WTC11 (cell line): Measurements from ENCODE around the gene CAPN7. TPM values are rescaled to one million over a fixed set of nuclear protein-coding genes. Genes with fewer than 3 reads are reported as not detected.

Source experiments
- ATAC-seq: fragments of 200-7000 bp; cut with Tn5 transposase; 2 replicates; pipeline ENCODE4 v1.10.0; 2021; ENCODE audit warnings: mild to moderate bottlenecking, moderate library complexity
- CTCF ChIA-PET: fragments of 300-600 bp; sonication (Branson Sonifier 250); formaldehyde crosslinking; loops from one replicate; lab custom pipeline; 2021; ENCODE audit warnings: antibody characterized with exemption; lab: Charles Lee
- POLR2A ChIA-PET: fragments of 350-600 bp; sonication (Branson Sonifier 250); formaldehyde crosslinking; loops from one replicate; lab custom pipeline; 2021; ENCODE audit warnings: antibody characterized with exemption; lab: Charles Lee
- DNase-seq: peaks from one replicate; pipeline ENCODE4 v3.0.0; 2021; ENCODE audit warnings: low spot score
- H3K27ac Mint-ChIP-seq: 2 replicates; pipeline ENCODE4 v1.8.0; 2021; ENCODE audit warnings: mixed read lengths
- H3K27me3 Mint-ChIP-seq: 2 replicates; pipeline ENCODE4 v1.8.0; 2021; ENCODE audit warnings: low read depth, mild to moderate bottlenecking, moderate library complexity, mixed read lengths
- H3K36me3 Mint-ChIP-seq: 2 replicates; pipeline ENCODE4 v1.8.0; 2021; ENCODE audit warnings: mixed read lengths
- H3K4me1 Mint-ChIP-seq: 2 replicates; pipeline ENCODE4 v1.8.0; 2022; ENCODE audit warnings: mixed read lengths
- H3K4me3 Mint-ChIP-seq: 2 replicates; pipeline ENCODE4 v1.8.0; 2021; ENCODE audit warnings: mild to moderate bottlenecking, moderate library complexity, mixed read lengths
- H3K9me3 Mint-ChIP-seq: 2 replicates; pipeline ENCODE4 v1.8.0; 2021; ENCODE audit warnings: mixed read lengths
- ESRRA ChIP-seq: sonication (generic); formaldehyde crosslinking; IDR thresholded peaks from 2 replicates; pipeline ENCODE4 v1.8.1; 2022; ENCODE audit warnings: mild to moderate bottlenecking, missing genetic modification reagents, borderline replicate concordance
- FOXK1 ChIP-seq: sonication (generic); formaldehyde crosslinking; IDR thresholded peaks from 2 replicates; pipeline ENCODE4 v1.8.0; 2022; ENCODE audit warnings: mild to moderate bottlenecking, moderate library complexity, missing genetic modification reagents
- HMGA2 ChIP-seq: fragments of 250-450 bp; sonication (Bioruptor Pico); IDR thresholded peaks from 2 replicates; pipeline ENCODE4 v1.4.0; 2021; ENCODE audit warnings: mild to moderate bottlenecking, moderate library complexity
- NFATC4 ChIP-seq: fragments of 250-450 bp; sonication (Bioruptor Pico); IDR thresholded peaks from 2 replicates; pipeline ENCODE4 v1.9.0; 2021; ENCODE audit warnings: mild to moderate bottlenecking
- NR3C1 ChIP-seq: sonication (generic); formaldehyde crosslinking; conservative IDR thresholded peaks from 2 replicates; pipeline ENCODE4 v1.8.1; 2023; ENCODE audit warnings: low read depth, mild to moderate bottlenecking, missing genetic modification reagents
- PRRX2 ChIP-seq: fragments of 250-450 bp; sonication (Bioruptor Pico); IDR thresholded peaks from 2 replicates; pipeline ENCODE4 v1.8.0; 2021; ENCODE audit warnings: mild to moderate bottlenecking
- RORB ChIP-seq: fragments of 250-450 bp; sonication (Bioruptor Pico); IDR thresholded peaks from 2 replicates; pipeline ENCODE4 v1.9.0; 2021; ENCODE audit warnings: mild to moderate bottlenecking
- SP1 ChIP-seq: sonication (generic); formaldehyde crosslinking; conservative IDR thresholded peaks from 2 replicates; pipeline ENCODE4 v1.8.1; 2022; ENCODE audit warnings: missing genetic modification reagents
- TEAD4 ChIP-seq: sonication (generic); formaldehyde crosslinking; IDR thresholded peaks from 2 replicates; pipeline ENCODE4 v1.8.0; 2022; ENCODE audit warnings: mild to moderate bottlenecking, missing genetic modification reagents
- ZNF219 ChIP-seq: sonication (generic); formaldehyde crosslinking; IDR thresholded peaks from 2 replicates; pipeline ENCODE4 v1.8.0; 2023; ENCODE audit warnings: missing genetic modification reagents, mild to moderate bottlenecking, borderline replicate concordance
- ZNF232 ChIP-seq: sonication (generic); formaldehyde crosslinking; IDR thresholded peaks from 2 replicates; pipeline ENCODE4 v1.8.0; 2022; ENCODE audit warnings: mild to moderate bottlenecking, missing genetic modification reagents
- total RNA-seq: library from RNA; stranded (reverse); gene quantifications from 3 replicates; pipeline ENCODE4 v1.2.3, GENCODE V29; 2021
- TF ChIP-seq, protein P1 (sequence below): fragments of 250-450 bp; sonication (Bioruptor Pico); IDR thresholded peaks from 2 replicates; pipeline ENCODE4 v1.9.0; 2021; ENCODE audit warnings: mild to moderate bottlenecking, borderline replicate concordance
- TF ChIP-seq, protein P2 (sequence below): sonication (generic); formaldehyde crosslinking; IDR thresholded peaks from 2 replicates; pipeline ENCODE4 v1.8.1; 2023; ENCODE audit warnings: mild to moderate bottlenecking, missing genetic modification reagents, moderate library complexity
- TF ChIP-seq, protein P3 (sequence below): sonication (generic); formaldehyde crosslinking; IDR thresholded peaks from 2 replicates; pipeline ENCODE4 v1.8.1; 2023; ENCODE audit warnings: mild to moderate bottlenecking, missing genetic modification reagents
- TF ChIP-seq, protein P4 (sequence below): sonication (generic); formaldehyde crosslinking; IDR thresholded peaks from 2 replicates; pipeline ENCODE4 v1.8.0; 2022; ENCODE audit warnings: mild to moderate bottlenecking, missing genetic modification reagents

The CAPN7 gene
- total RNA-seq, 1 experiment from 2014 or later = 16.8 TPM

DNA sequence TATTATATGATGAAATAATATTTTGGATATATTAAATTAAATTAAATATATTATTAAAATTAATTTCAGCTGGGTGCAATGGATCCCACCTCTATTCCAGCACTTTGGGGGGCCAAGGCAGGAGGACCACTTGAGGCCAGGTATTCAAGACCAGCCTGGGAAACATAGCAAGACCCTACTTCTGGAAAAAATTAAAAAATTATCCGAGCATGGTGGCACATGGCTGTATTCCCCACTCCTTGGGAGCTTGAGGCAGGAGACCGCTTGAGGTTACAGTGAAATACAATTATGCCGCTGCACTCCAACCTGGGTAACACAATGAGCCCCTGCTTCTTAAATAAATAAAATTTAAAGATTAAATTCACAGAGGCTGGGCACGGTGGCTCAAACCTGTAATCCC lies 65.0 kb downstream of the CAPN7 start:
- DNase-seq = no peak
- POLR2A ChIA-PET = no interaction called here
- H3K4me3 Mint-ChIP-seq = no peak overlapping the region
- CTCF ChIA-PET = no interaction called here
- TF ChIP-seq FOXK1 = no peak
- TF ChIP-seq, protein P1, sequence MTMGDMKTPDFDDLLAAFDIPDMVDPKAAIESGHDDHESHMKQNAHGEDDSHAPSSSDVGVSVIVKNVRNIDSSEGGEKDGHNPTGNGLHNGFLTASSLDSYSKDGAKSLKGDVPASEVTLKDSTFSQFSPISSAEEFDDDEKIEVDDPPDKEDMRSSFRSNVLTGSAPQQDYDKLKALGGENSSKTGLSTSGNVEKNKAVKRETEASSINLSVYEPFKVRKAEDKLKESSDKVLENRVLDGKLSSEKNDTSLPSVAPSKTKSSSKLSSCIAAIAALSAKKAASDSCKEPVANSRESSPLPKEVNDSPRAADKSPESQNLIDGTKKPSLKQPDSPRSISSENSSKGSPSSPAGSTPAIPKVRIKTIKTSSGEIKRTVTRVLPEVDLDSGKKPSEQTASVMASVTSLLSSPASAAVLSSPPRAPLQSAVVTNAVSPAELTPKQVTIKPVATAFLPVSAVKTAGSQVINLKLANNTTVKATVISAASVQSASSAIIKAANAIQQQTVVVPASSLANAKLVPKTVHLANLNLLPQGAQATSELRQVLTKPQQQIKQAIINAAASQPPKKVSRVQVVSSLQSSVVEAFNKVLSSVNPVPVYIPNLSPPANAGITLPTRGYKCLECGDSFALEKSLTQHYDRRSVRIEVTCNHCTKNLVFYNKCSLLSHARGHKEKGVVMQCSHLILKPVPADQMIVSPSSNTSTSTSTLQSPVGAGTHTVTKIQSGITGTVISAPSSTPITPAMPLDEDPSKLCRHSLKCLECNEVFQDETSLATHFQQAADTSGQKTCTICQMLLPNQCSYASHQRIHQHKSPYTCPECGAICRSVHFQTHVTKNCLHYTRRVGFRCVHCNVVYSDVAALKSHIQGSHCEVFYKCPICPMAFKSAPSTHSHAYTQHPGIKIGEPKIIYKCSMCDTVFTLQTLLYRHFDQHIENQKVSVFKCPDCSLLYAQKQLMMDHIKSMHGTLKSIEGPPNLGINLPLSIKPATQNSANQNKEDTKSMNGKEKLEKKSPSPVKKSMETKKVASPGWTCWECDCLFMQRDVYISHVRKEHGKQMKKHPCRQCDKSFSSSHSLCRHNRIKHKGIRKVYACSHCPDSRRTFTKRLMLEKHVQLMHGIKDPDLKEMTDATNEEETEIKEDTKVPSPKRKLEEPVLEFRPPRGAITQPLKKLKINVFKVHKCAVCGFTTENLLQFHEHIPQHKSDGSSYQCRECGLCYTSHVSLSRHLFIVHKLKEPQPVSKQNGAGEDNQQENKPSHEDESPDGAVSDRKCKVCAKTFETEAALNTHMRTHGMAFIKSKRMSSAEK = no peak
- peak; percentile 89; the same call in 1 of the 2 replicates for TF ChIP-seq HMGA2 (CRISPR knock-in tag)
- no peak for TF ChIP-seq ESRRA (CRISPR knock-in tag)
- TF ChIP-seq, protein P2, sequence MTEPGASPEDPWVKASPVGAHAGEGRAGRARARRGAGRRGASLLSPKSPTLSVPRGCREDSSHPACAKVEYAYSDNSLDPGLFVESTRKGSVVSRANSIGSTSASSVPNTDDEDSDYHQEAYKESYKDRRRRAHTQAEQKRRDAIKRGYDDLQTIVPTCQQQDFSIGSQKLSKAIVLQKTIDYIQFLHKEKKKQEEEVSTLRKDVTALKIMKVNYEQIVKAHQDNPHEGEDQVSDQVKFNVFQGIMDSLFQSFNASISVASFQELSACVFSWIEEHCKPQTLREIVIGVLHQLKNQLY (CRISPR knock-in tag) = no peak
- TF ChIP-seq, protein P3, sequence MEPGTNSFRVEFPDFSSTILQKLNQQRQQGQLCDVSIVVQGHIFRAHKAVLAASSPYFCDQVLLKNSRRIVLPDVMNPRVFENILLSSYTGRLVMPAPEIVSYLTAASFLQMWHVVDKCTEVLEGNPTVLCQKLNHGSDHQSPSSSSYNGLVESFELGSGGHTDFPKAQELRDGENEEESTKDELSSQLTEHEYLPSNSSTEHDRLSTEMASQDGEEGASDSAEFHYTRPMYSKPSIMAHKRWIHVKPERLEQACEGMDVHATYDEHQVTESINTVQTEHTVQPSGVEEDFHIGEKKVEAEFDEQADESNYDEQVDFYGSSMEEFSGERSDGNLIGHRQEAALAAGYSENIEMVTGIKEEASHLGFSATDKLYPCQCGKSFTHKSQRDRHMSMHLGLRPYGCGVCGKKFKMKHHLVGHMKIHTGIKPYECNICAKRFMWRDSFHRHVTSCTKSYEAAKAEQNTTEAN (CRISPR knock-in tag) = no peak
- TF ChIP-seq RORB (CRISPR knock-in tag) = no peak
- H3K36me3 Mint-ChIP-seq = no peaks in the 10 kb centered on the region
- no peak overlapping the region for H3K27ac Mint-ChIP-seq
- no peak for ATAC-seq
- no peaks in the 10 kb centered on the region; the same call in 1 of the 2 replicates for H3K27me3 Mint-ChIP-seq
- H3K4me1 Mint-ChIP-seq = no peaks in the 10 kb centered on the region
- no peaks in the 10 kb centered on the region for H3K9me3 Mint-ChIP-seq

DNA sequence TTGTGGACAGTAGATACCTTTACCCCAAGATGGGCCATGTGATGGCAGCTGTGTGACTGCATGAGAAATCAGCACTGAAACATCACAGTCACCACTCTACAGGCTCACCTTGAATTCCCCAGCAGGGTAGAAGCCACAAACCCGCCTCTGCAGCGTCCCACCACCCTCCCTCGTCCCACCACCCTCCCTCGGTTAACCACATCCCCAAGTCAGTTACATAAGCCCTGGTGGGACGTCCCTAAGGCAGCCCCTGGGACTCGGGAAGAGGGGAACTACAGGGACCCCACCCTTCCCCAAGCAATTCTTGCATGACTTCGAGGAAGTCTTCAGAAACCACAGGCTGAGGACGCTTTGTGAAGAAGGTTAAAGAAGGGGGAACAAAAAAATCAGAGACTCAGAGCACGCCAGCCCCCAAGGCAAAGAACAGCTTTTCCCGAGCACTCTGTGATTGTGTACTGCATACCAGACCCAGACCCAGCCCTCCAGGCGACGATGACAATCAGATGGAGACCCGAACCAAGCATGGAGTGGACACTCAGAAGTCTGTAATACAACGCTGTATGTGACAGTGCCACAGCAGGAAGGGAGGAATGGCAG lies 65.8 kb downstream of the CAPN7 start:
- ATAC-seq = no peak
- no peaks in the 10 kb centered on the region for H3K4me1 Mint-ChIP-seq
- H3K27ac Mint-ChIP-seq = no peak overlapping the region

DNA sequence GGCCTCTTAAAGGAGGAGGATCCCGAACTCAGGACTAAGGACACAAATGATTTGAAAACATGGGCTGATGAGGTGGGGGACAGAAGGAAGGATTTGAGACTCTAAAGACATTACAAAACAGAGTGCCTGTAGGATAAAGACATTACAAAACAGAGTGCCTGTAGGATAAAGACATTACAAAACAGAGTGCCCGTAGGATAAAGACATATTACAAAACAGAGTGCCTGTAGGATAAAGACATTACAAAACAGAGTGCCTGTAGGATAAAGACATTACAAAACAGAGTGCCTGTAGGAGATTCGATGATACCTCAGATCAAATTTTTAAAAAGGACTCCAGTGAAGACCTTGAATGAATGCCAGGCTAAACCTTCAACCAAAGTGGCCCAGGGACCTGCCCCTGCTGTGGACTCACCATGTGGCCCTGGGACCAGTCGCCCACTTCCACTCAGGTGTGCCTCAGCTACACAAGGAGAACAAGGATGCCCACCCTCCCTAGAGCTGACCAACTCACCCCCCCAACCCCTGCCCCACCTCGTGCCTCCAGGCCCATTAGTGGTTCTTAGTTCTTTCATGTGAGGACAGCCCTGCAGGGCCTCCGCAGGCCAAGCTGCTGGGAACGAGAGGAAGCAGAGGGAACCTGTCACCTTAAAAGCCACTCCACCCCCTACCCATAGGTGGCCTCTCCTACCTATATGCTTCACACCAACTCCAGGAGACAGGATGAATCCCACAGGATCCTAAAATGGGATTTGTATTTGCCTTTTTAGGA lies 66.6 kb downstream of the CAPN7 start:
- ChIA-PET POLR2A (interaction anchor here (0.6 kb wide), 1 partner anchor 97 kb away, joined by 3 read pairs; no protein-coding TSS in a partner anchor), CTCF (interaction anchor here (0.7 to 1.0 kb wide), 3 partner anchors 60 to 155 kb away, joined by 3 read pairs; partner anchors contain the start of gene SH3BP5)
- Mint-ChIP-seq H3K4me3 (no peak overlapping the region), H3K9me3 (no peaks in the 10 kb centered on the region), H3K36me3 (no peaks in the 10 kb centered on the region), H3K27me3 (no peaks in the 10 kb centered on the region; the same call in 1 of the 2 replicates), H3K4me1 (peaks cover 1% of the 10 kb centered on the region), H3K27ac (no peak overlapping the region)
- peak; percentile 27 for DNase-seq
- ATAC-seq = peak; percentile 61
- no peak for TF ChIP-seq ZNF219 (CRISPR knock-in tag)

More for the DNA sequence above, 65.8 kb downstream of the CAPN7 start:
- TF ChIP-seq NR3C1 = no peak
- TF ChIP-seq NFATC4 = no peak
- TF ChIP-seq ZNF232 = no peak
- no peak for TF ChIP-seq TEAD4 (CRISPR knock-in tag)
- TF ChIP-seq, protein P4, sequence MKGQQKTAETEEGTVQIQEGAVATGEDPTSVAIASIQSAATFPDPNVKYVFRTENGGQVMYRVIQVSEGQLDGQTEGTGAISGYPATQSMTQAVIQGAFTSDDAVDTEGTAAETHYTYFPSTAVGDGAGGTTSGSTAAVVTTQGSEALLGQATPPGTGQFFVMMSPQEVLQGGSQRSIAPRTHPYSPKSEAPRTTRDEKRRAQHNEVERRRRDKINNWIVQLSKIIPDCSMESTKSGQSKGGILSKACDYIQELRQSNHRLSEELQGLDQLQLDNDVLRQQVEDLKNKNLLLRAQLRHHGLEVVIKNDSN = no peak
- no peak for TF ChIP-seq SP1 (CRISPR knock-in tag)
- TF ChIP-seq, protein P2 (CRISPR knock-in tag) = no peak
- TF ChIP-seq PRRX2 (CRISPR knock-in tag) = no peak
- TF ChIP-seq, all 79 proteins: peak for 0
- Mint-ChIP-seq H3K9me3 (no peaks in the 10 kb centered on the region), H3K36me3 (no peaks in the 10 kb centered on the region), H3K27me3 (no peaks in the 10 kb centered on the region; the same call in 1 of the 2 replicates), H3K4me3 (no peak overlapping the region)
- no peak for DNase-seq
- ChIA-PET POLR2A (no interaction called here), CTCF (no interaction called here)
